Mucosa of rectum (tissue), 2 donors: ENCODE data around the gene ACTN2.

Experiments
- H3K27ac ChIP-seq, 2 donors: one replicate each; pipeline ENCODE4 v1.7.0; 2013; ENCODE audit warnings: inconsistent platforms in 2 of 2, low read depth in 2 of 2, low read length in 2 of 2
- H3K27me3 ChIP-seq, 2 donors: one replicate each; pipeline ENCODE4 v1.7.0; 2013; ENCODE audit warnings: low read length in 2 of 2; ENCODE audit not compliant: control insufficient read depth in 2 of 2, insufficient read depth in 2 of 2
- H3K36me3 ChIP-seq, 2 donors: one replicate each; pipeline ENCODE4 v1.7.0; 2013; ENCODE audit warnings: low read length in 2 of 2; ENCODE audit not compliant: control insufficient read depth in 2 of 2, insufficient read depth in 2 of 2
- H3K4me1 ChIP-seq, 2 donors: one replicate each; pipeline ENCODE4 v1.7.0; 2013; ENCODE audit warnings: low read length in 2 of 2, mild to moderate bottlenecking in 1 of 2; ENCODE audit not compliant: control insufficient read depth in 2 of 2, insufficient read depth in 2 of 2
- H3K4me3 ChIP-seq, 2 donors: one replicate each; pipeline ENCODE4 v1.7.0; 2013; ENCODE audit warnings: low read length in 2 of 2
- H3K9ac ChIP-seq, 2 donors: one replicate each; pipeline ENCODE4 v1.7.0; 2013; ENCODE audit warnings: low read length in 2 of 2, low read depth in 1 of 2, mild to moderate bottlenecking in 1 of 2
- H3K9me3 ChIP-seq, 2 donors: one replicate each; pipeline ENCODE4 v1.7.0; 2013; ENCODE audit warnings: low read length in 2 of 2; ENCODE audit not compliant: control insufficient read depth in 2 of 2
- donor health status: healthy.
- donor health status: Normal muscosa, but diverticular disease.

The ACTN2 gene

DNA sequence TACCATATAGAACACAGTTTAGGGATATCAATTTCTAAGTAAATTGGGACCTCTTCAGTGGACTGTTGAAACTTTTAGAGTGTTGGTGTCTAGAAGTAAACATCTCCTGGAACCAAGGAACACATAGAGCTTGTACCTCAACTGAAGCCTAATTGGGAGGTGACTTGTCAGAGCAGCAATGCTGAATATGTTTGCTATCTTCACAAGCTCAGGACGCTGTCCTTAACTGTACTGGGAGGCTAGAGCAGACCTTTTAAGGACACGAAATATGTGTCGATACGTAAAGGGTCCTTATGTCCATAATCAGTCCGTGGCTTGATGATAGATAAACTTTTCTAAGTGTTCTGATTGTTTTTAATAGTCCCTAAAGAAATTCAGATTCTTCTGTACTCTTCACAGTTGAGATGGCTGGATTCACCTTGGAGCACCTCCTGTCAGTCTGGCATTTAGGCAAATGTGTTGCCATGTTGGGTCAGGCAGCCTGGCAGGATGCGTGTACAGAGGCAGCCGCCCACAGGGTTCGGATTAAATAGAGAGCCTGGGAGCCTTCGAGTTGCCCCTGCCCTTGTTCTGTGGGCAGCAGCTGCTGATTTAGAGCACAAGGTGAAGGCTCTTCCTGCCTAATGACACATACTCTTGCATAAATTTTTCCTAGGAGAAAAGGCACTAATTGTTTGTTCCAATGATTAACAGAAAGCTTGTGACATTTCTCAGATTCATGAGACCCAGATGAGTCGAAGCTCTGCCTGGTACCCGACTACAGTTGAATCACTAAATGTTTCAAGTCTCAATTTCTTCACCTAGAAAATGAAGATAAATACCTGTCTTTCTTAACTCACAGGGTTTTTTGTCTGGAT is 3.6 kb downstream of the ACTN2 start:
- H3K27ac ChIP-seq, result no peak overlapping the region
- H3K4me1 ChIP-seq, result peaks cover 5 to 6% of the 10 kb centered on the region in 2 donors
- peaks cover 9 to 11% of the 10 kb centered on the region in 2 donors for H3K27me3 ChIP-seq
- no peaks in the 10 kb centered on the region for H3K9me3 ChIP-seq
- H3K9ac ChIP-seq, result no peak overlapping the region
- H3K4me3 ChIP-seq, result no peak overlapping the region
- H3K36me3 ChIP-seq, result no peaks in the 10 kb centered on the region

DNA sequence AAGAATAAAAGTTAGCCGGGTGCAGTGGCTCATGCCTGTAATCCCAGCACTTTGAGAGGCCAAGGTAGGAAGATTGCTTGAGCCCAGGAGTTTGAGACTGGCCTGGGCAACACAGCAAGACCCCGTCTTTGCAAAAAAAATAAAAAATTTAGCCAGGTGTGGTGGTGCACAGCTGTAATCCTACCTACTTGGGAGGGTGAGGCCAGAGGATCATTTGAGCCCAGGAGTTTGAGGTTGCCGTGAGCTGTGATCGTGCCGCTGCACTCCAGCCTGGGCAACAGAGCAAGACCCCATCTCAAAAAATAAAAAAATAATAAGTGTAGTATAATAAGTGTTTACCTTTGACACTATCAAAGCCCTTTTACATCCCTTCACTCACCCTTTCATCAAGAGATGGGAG is 5.0 kb downstream of the ACTN2 start:
- Histone ChIP-seq H3K4me3 (no peak overlapping the region), H3K9ac (no peak overlapping the region), H3K27me3 (peaks cover 9 to 11% of the 10 kb centered on the region in 2 donors), H3K4me1 (peaks cover 5 to 6% of the 10 kb centered on the region in 2 donors), H3K9me3 (no peaks in the 10 kb centered on the region), H3K27ac (no peak overlapping the region), H3K36me3 (no peaks in the 10 kb centered on the region)

DNA sequence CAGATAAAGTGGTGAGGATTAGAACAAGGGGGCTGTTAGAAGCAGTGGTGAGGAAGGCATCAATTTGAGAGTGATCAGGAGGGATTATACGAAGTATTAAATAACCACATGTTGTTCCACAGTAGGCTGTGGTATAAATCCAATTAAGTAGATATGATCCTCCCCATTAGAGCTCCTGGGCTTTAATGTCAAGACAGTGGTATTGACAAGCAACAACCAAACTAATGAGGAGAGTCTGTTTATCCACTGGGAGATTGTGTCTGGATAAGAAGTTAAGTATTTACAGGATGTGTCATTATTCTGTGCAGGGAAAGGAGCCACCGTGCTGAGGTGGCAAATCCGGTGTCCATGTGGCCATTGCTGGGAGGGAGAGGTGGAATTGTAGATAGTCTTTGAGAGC is 5.8 kb downstream of the ACTN2 start:
- no peak overlapping the region for H3K27ac ChIP-seq
- no peak overlapping the region for H3K9ac ChIP-seq
- no peaks in the 10 kb centered on the region for H3K4me1 ChIP-seq
- no peaks in the 10 kb centered on the region for H3K9me3 ChIP-seq
- H3K4me3 ChIP-seq, result no peak overlapping the region
- peaks cover 6 to 11% of the 10 kb centered on the region in 2 donors for H3K27me3 ChIP-seq
- H3K36me3 ChIP-seq, result no peaks in the 10 kb centered on the region

DNA sequence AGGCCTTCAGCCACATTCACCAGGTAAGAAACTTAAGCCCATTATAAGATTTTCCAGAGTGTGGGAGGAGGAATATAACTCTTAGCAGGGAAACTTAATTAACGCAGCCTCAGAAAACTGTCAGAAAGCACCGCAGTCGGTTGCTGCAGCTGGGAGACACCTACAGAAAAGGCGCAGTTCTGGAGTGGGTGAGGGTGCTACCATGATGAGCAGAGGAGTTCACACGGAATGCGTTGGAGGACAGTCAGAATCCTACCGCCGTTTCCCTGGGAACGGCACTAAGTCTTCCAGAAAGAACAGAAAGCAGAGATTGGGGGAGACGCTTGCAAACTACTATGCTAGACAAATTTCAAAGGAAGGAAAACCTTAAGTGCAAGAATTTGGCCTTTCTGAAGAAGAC is 6.4 kb downstream of the ACTN2 start:
- H3K27me3 ChIP-seq, result peaks cover 3 to 8% of the 10 kb centered on the region in 2 donors
- no peak overlapping the region for H3K27ac ChIP-seq
- H3K9me3 ChIP-seq, result no peaks in the 10 kb centered on the region
- no peak overlapping the region for H3K4me3 ChIP-seq
- no peak overlapping the region for H3K9ac ChIP-seq
- no peaks in the 10 kb centered on the region for H3K36me3 ChIP-seq
- no peaks in the 10 kb centered on the region for H3K4me1 ChIP-seq

DNA sequence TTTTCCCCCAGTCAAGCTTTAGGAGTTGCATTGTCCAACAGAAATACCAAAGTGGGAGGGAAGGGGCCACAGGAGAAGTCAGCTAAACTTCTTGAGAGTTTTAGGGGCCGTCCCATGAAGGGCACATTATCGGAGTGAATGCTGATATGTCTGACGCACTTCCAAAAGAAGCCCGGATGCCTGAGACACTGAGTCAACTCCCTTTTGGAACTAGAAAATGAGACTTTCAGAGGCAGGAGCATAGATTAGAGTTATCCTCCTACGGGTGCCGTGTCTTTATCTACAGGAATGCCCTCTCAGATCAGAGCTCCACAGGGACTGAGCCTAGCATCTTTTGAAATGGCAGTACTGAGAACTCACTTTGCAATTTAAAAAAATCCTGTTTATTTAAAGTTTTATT is 13.1 kb downstream of the ACTN2 start:
- no peaks in the 10 kb centered on the region for H3K27me3 ChIP-seq
- no peak overlapping the region for H3K9ac ChIP-seq
- H3K27ac ChIP-seq, result no peak overlapping the region
- no peak overlapping the region for H3K4me3 ChIP-seq
- no peaks in the 10 kb centered on the region for H3K4me1 ChIP-seq
- H3K36me3 ChIP-seq, result no peaks in the 10 kb centered on the region
- H3K9me3 ChIP-seq, result no peaks in the 10 kb centered on the region

DNA sequence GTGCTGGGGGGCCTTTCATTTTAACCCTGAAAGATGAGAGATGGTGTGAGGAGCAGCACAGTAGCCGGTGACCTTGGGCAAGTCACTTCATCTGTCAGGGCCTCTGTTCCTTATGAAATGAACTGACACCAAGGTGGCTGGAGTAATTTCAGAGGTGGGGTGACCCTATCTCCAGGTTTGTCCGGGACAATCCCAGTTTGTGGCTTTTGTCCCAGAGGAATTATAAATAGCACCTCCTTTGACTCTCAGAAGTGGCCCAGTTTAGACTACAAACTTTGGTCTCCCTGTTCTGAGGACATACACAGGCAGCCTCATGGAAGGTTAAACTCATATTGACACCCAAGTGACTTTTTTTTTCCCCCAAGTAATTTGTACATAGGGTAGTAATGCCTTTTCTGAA is 14.6 kb downstream of the ACTN2 start:
- Histone ChIP-seq H3K36me3 (no peaks in the 10 kb centered on the region), H3K9ac (no peak overlapping the region), H3K4me1 (no peaks in the 10 kb centered on the region), H3K9me3 (no peaks in the 10 kb centered on the region), H3K4me3 (no peak overlapping the region), H3K27me3 (no peaks in the 10 kb centered on the region), H3K27ac (no peak overlapping the region)

DNA sequence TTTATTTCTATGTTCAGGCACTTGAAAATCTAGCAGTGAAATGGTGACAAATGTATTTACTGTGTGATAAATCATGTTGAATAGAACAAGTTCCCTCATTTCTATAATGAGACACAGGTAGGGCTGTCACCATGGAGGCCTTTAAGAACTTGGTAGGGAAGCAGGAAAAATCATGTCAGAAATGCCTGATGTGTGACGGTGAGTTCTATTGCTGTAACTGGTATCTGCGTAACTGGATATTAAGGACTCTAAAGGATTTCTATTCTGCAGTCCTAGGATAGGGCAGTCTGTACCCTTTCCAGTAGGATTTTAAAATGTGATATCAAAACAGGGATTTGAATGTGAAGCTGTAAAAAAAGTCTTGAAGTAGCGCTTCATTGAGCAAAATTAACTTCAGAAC is 15.5 kb downstream of the ACTN2 start:
- Histone ChIP-seq H3K27ac (no peak overlapping the region), H3K36me3 (no peaks in the 10 kb centered on the region), H3K9me3 (no peaks in the 10 kb centered on the region), H3K9ac (no peak overlapping the region), H3K4me3 (no peak overlapping the region), H3K27me3 (no peaks in the 10 kb centered on the region), H3K4me1 (no peaks in the 10 kb centered on the region)

DNA sequence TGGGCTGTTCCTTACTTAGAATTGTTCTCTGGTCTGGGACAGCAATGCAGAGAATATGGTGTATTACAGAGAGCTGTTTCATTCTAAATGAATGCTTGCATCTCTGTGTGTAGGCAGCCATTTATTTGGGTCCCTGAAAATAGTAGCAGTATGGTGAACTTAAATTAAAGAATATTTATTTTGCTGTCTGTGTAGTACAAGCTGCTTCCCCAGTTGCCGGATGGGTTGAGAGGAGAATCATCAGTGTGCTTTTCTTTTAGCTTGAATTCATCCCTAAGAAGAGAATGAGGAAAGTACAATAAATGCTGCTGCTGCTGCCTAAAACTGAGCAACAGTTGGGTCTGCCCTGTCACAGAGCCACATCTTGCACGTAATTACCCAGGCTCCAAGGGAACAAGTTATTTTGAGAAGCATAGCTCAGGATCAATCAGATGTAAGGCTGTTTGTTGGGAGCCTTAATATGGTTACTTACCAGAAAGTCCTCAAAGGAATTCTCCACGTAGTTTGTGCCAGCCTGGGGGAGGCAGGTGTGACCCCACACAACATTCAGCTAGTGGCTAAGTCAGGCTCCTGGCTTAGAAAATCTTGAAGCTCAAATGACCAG is 16.6 kb downstream of the ACTN2 start:
- no peaks in the 10 kb centered on the region for H3K36me3 ChIP-seq
- no peaks in the 10 kb centered on the region for H3K4me1 ChIP-seq
- H3K9ac ChIP-seq, result no peak overlapping the region
- no peaks in the 10 kb centered on the region for H3K9me3 ChIP-seq
- H3K4me3 ChIP-seq, result no peak overlapping the region
- H3K27ac ChIP-seq, result no peak overlapping the region
- H3K27me3 ChIP-seq, result no peaks in the 10 kb centered on the region

DNA sequence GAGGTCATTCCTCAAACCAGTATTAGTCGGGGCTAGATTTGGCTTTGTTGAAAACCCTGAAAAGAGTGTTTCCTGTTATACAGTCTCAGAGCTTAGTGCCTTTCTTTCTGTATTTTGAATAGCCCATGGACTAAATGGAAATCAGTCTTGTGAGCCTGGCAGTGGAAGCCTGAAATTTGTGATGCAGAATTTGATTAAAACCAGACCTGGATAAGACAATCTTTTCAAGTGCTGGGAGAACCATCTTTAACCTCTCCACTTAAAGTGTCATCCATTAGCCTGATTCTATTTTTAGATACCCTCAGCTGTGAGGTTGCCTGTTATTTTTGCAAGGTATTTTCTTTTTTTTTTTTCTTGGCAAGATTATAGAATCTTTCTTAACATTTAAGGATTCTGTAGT is 19.5 kb downstream of the ACTN2 start:
- no peaks in the 10 kb centered on the region for H3K36me3 ChIP-seq
- H3K27me3 ChIP-seq, result no peaks in the 10 kb centered on the region
- H3K4me3 ChIP-seq, result no peak overlapping the region
- H3K9me3 ChIP-seq, result no peaks in the 10 kb centered on the region
- no peak overlapping the region for H3K27ac ChIP-seq
- H3K9ac ChIP-seq, result no peak overlapping the region
- H3K4me1 ChIP-seq, result no peaks in the 10 kb centered on the region

DNA sequence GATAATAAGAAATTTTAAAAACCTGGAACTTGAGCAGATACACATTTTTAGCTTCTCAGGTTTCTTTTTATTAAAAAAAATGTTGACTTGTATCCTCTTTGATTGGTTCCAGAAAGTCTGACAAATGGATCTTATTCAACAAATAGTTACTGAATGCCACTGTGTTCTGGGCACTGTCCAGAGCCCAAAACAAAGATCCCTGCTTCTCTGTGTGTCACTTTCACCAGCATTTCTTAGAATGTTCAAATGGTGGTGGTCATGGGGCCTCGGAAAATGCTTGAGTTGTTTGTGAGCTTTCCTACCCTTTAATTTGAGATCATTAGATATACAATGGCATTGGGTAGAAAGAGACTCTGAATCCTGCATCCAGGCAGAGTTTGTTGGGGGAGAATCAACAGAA is 19.9 kb downstream of the ACTN2 start:
- no peak overlapping the region for H3K9ac ChIP-seq
- H3K27ac ChIP-seq, result no peak overlapping the region
- no peaks in the 10 kb centered on the region for H3K36me3 ChIP-seq
- no peaks in the 10 kb centered on the region for H3K27me3 ChIP-seq
- no peaks in the 10 kb centered on the region for H3K9me3 ChIP-seq
- H3K4me3 ChIP-seq, result no peak overlapping the region
- no peaks in the 10 kb centered on the region for H3K4me1 ChIP-seq
